ENCODE results near the gene SEMA3D. TPM values are rescaled to one million over a fixed set of nuclear protein-coding genes. Genes with fewer than 3 reads are reported as not detected.
A peak's percentile ranks its signal among the peaks of the same experiment; 100 is the strongest.

The SEMA3D gene
- total RNA-seq, 1 experiment from 2014 or later, result not detected

GRCh38 chr7:85126383-85126782 is 60.5 kb downstream of the SEMA3D start:
- no peak for DNase-seq (ENCODE audit: low spot score)

GRCh38 chr7:85125651-85126131 is 61.2 kb downstream of the SEMA3D start:
- no peak for DNase-seq (ENCODE audit: low spot score)

- no peak for DNase-seq (ENCODE audit: low spot score)
Measured at GRCh38 chr7:85125176-85125575, 61.7 kb downstream of the SEMA3D start.

GRCh38 chr7:85119934-85120333 is 66.9 kb downstream of the SEMA3D start:
- DNase-seq (ENCODE audit: low spot score), result no peak

GRCh38 chr7:85115862-85116261 is 71.0 kb downstream of the SEMA3D start:
- no peak for DNase-seq (ENCODE audit: low spot score)

GRCh38 chr7:85115006-85115405 is 71.8 kb downstream of the SEMA3D start:
- no peak for DNase-seq (ENCODE audit: low spot score)

- peak; percentile 22 for DNase-seq (ENCODE audit: low spot score)
Measured at GRCh38 chr7:85114342-85114741, 72.5 kb downstream of the SEMA3D start.

GRCh38 chr7:85111761-85112160 is 75.1 kb downstream of the SEMA3D start:
- DNase-seq (ENCODE audit: low spot score), result no peak

GRCh38 chr7:85106719-85107118 is 80.1 kb downstream of the SEMA3D start:
- DNase-seq (ENCODE audit: low spot score), result no peak

GRCh38 chr7:85104432-85105205 is 82.2 kb downstream of the SEMA3D start:
- DNase-seq (ENCODE audit: low spot score), result peak; percentile 48

GRCh38 chr7:85103962-85104361 is 82.9 kb downstream of the SEMA3D start:
- DNase-seq (ENCODE audit: low spot score), result peak; percentile 5

- DNase-seq (ENCODE audit: low spot score), result peak; percentile 38
Measured at GRCh38 chr7:85103357-85103756, 83.5 kb downstream of the SEMA3D start.

- DNase-seq (ENCODE audit: low spot score), result no peak
Measured at GRCh38 chr7:85102813-85103350, 84.0 kb downstream of the SEMA3D start.

- no peak for DNase-seq (ENCODE audit: low spot score)
Measured at GRCh38 chr7:85101347-85101746, 85.5 kb downstream of the SEMA3D start.

GRCh38 chr7:85097844-85098243 is 89.0 kb downstream of the SEMA3D start:
- DNase-seq (ENCODE audit: low spot score), result no peak

- DNase-seq (ENCODE audit: low spot score), result no peak
Measured at GRCh38 chr7:85095806-85096205, 91.0 kb downstream of the SEMA3D start.

- DNase-seq (ENCODE audit: low spot score), result no peak
Measured at GRCh38 chr7:85095366-85095765, 91.5 kb downstream of the SEMA3D start.

GRCh38 chr7:85094046-85094725 is 92.7 kb downstream of the SEMA3D start:
- no peak for DNase-seq (ENCODE audit: low spot score)

- no peak for DNase-seq (ENCODE audit: low spot score)
Measured at GRCh38 chr7:85091565-85091928, 95.3 kb downstream of the SEMA3D start.

GRCh38 chr7:85090919-85091564 is 95.8 kb downstream of the SEMA3D start:
- no peak for DNase-seq (ENCODE audit: low spot score)

- DNase-seq (ENCODE audit: low spot score), result no peak
Measured at GRCh38 chr7:85090143-85090542, 96.7 kb downstream of the SEMA3D start.

- no peak for DNase-seq (ENCODE audit: low spot score)
Measured at GRCh38 chr7:85081846-85082245, 105.0 kb downstream of the SEMA3D start.
